Memory B cell (primary cell): Measurements from ENCODE around the gene KIAA1143.

Experiments used
- ATAC-seq: fragments of 150-1000 bp; cut with Tn5 transposase; 2 replicates; pipeline ENCODE4 v1.10.0; 2021; ENCODE audit warnings: low read depth, mild to moderate bottlenecking, moderate library complexity
- DNase-seq, 2 donors: peaks; one replicate each; pipeline ENCODE4 v3.0.0; 2022; ENCODE audit warnings: low spot score in 2 of 2
- H3K27ac Mint-ChIP-seq: one replicate; pipeline ENCODE4 v1.8.0; 2022; ENCODE audit warnings: mild to moderate bottlenecking, moderate library complexity, mixed read lengths
- H3K27me3 Mint-ChIP-seq: one replicate; pipeline ENCODE4 v1.8.0; 2022; ENCODE audit warnings: mixed read lengths
- H3K36me3 Mint-ChIP-seq: one replicate; pipeline ENCODE4 v1.8.0; 2022; ENCODE audit warnings: mild to moderate bottlenecking, mixed read lengths
- H3K4me1 Mint-ChIP-seq: one replicate; pipeline ENCODE4 v1.8.0; 2022; ENCODE audit warnings: mixed read lengths
- H3K4me3 Mint-ChIP-seq: one replicate; pipeline ENCODE4 v1.8.0; 2022; ENCODE audit warnings: mild to moderate bottlenecking, moderate library complexity, mixed read lengths
- H3K9me3 Mint-ChIP-seq: one replicate; pipeline ENCODE4 v1.8.0; 2022; ENCODE audit warnings: mixed read lengths

The KIAA1143 gene

GRCh38 chr3:44761424-44762169 is at the start of gene KIAA1143, which contains the start of gene KIF15:
Gene KIAA1143, minus strand, starts transcription at chr3:44761619. Its CDS starts 17 bp downstream, at chr3:44761602.
Gene KIF15, plus strand, starts transcription at chr3:44761794. Its CDS starts 72 bp downstream, at chr3:44761866.
- peak within 1 kb of the TSS; percentile 83 for H3K27ac Mint-ChIP-seq
- H3K36me3 Mint-ChIP-seq, result peaks cover 17% of the 10 kb centered on the region
- H3K27me3 Mint-ChIP-seq, result no peaks in the 10 kb centered on the region
- peak; percentile 99 for ATAC-seq
- peaks cover 3% of the 10 kb centered on the region for H3K9me3 Mint-ChIP-seq
- peaks cover 13% of the 10 kb centered on the region for H3K4me1 Mint-ChIP-seq
- H3K4me3 Mint-ChIP-seq, result peak within 1 kb of the TSS; percentile 89
- DNase-seq, result peak; percentile 96

DNA sequence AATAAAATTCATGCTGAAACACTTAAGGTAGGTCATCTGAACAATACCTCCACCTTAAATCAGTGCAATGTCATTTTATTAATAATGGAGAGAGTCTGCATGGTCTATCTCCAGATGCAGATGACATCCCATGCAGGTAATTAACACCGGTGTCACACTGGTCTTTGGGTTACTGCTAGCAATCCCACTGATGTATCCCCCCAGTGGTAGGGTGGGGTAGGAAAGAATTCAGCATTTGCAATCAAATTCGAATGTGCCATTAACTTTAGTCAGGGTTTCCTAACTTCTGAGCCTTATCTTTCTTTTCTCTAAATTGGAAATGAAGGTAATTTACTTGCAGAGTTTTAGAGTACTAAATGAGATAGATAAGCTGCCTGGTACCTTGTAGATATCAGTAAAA is 44.5 kb upstream of the KIAA1143 start:
- Mint-ChIP-seq H3K9me3 (peaks cover 1% of the 10 kb centered on the region), H3K4me3 (no peak overlapping the region), H3K27ac (no peak overlapping the region), H3K36me3 (no peaks in the 10 kb centered on the region), H3K27me3 (no peaks in the 10 kb centered on the region), H3K4me1 (no peaks in the 10 kb centered on the region)
- ATAC-seq (no peak), DNase-seq (no peak)

DNA sequence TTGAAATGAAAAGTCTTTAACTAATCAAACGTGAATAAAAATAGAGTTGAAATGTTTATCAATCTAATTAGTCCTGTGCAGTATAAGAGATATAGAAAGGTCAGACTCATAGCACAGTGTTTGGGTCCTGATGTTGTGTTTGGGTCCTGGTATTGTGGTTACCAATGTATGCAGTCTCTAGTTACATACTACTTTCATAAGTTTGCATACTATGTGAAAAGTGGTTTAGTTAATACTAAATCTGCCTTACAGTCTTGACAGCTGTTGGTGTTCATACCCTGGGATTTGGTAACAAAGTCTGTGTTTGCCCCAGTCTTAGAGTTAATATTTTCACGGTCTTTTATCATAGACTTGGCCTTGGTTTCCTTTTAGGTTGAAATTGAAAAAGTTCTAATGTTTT is 41.9 kb upstream of the KIAA1143 start:
- no peaks in the 10 kb centered on the region for H3K27me3 Mint-ChIP-seq
- no peak overlapping the region for H3K27ac Mint-ChIP-seq
- no peak for DNase-seq
- H3K9me3 Mint-ChIP-seq, result no peaks in the 10 kb centered on the region
- no peaks in the 10 kb centered on the region for H3K4me1 Mint-ChIP-seq
- no peak overlapping the region for H3K4me3 Mint-ChIP-seq
- H3K36me3 Mint-ChIP-seq, result no peaks in the 10 kb centered on the region
- no peak for ATAC-seq

DNA sequence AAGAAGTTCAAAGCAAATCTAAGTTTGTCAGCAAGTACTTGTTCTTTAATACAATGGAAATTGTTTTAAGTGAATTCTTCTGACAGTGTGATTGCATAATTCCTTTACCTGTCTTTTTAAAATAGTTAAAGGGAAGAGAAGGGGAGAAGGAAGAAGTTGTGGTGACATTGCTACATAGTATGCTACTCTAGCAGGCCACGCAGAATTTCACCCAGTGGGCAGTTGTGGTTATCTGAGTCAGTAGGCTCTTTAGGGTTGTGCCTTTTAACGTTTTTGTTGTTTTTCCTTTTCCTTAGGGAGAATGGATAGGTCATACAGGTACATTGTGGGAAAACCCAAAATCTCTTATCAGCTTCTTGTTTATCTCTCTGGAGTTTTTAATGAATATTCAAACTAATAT is 40.6 kb upstream of the KIAA1143 start:
- Mint-ChIP-seq H3K27me3 (no peaks in the 10 kb centered on the region), H3K4me3 (no peak overlapping the region), H3K27ac (no peak overlapping the region), H3K36me3 (no peaks in the 10 kb centered on the region), H3K9me3 (no peaks in the 10 kb centered on the region), H3K4me1 (no peaks in the 10 kb centered on the region)
- no peak for DNase-seq
- no peak for ATAC-seq

GRCh38 chr3:44795197-44795596 is 33.8 kb upstream of the KIAA1143 start:
- Mint-ChIP-seq H3K27me3 (no peaks in the 10 kb centered on the region), H3K9me3 (no peaks in the 10 kb centered on the region), H3K27ac (no peak overlapping the region), H3K4me3 (no peak overlapping the region), H3K4me1 (no peaks in the 10 kb centered on the region), H3K36me3 (peaks cover 6% of the 10 kb centered on the region)
- no peak for DNase-seq
- no peak for ATAC-seq

GRCh38 chr3:44782891-44783290 is 21.5 kb upstream of the KIAA1143 start:
- no peaks in the 10 kb centered on the region for H3K4me1 Mint-ChIP-seq
- no peak overlapping the region for H3K4me3 Mint-ChIP-seq
- H3K27me3 Mint-ChIP-seq, result no peaks in the 10 kb centered on the region
- no peak overlapping the region for H3K27ac Mint-ChIP-seq
- peaks cover 3% of the 10 kb centered on the region for H3K36me3 Mint-ChIP-seq
- no peak for DNase-seq
- no peak for ATAC-seq
- H3K9me3 Mint-ChIP-seq, result no peaks in the 10 kb centered on the region

GRCh38 chr3:44772099-44772442 is 10.7 kb upstream of the KIAA1143 start:
- DNase-seq, result no peak
- H3K4me3 Mint-ChIP-seq, result no peak overlapping the region
- peaks cover 16% of the 10 kb centered on the region for H3K36me3 Mint-ChIP-seq
- ATAC-seq, result no peak
- no peaks in the 10 kb centered on the region for H3K4me1 Mint-ChIP-seq
- H3K27me3 Mint-ChIP-seq, result no peaks in the 10 kb centered on the region
- peaks cover 9% of the 10 kb centered on the region for H3K9me3 Mint-ChIP-seq
- no peak overlapping the region for H3K27ac Mint-ChIP-seq

DNA sequence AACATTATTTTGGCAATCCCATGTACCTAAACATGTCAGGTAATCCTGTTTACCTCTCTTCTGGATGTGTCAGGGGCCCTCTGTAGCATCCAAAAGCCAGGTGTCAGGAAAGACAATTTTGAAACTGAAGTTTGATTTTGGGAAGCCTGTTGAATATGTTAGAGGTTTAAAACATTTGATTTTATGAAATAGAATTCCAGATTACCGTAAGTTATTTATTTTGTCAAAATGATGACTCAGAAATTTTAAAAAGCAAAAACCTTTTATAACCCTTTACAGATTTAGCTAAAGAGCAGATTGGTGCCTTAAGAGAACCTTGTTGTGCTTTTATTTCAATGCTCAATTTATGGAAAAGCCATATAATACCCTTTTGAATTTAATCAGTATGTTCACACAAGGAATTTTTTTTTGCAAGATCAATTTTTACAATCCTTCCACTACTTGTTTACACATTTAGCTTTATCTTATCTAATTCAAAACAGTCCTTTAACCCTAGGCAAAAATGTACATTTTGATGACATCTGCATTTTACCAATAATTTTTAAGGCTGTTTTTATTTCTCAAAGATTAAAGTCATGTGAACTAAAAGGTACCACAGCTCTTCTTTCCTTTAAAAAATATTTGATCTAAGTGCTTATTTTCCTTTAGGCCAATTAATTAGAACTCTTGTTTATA is 10.1 kb upstream of the KIAA1143 start:
- no peak overlapping the region for H3K27ac Mint-ChIP-seq
- DNase-seq (no peak), ATAC-seq (no peak)
- H3K9me3 Mint-ChIP-seq, result peaks cover 9% of the 10 kb centered on the region
- no peaks in the 10 kb centered on the region for H3K4me1 Mint-ChIP-seq
- no peak overlapping the region for H3K4me3 Mint-ChIP-seq
- H3K36me3 Mint-ChIP-seq, result peaks cover 17% of the 10 kb centered on the region
- no peaks in the 10 kb centered on the region for H3K27me3 Mint-ChIP-seq

- no peaks in the 10 kb centered on the region for H3K27me3 Mint-ChIP-seq
- no peak overlapping the region for H3K4me3 Mint-ChIP-seq
- no peak overlapping the region for H3K27ac Mint-ChIP-seq
- ATAC-seq (no peak), DNase-seq (no peak)
- H3K4me1 Mint-ChIP-seq, result peaks cover 9% of the 10 kb centered on the region
- H3K9me3 Mint-ChIP-seq, result no peaks in the 10 kb centered on the region
- peaks cover 7% of the 10 kb centered on the region for H3K36me3 Mint-ChIP-seq
Measured at GRCh38 chr3:44764248-44764647, 2.8 kb upstream of the KIAA1143 start.

DNA sequence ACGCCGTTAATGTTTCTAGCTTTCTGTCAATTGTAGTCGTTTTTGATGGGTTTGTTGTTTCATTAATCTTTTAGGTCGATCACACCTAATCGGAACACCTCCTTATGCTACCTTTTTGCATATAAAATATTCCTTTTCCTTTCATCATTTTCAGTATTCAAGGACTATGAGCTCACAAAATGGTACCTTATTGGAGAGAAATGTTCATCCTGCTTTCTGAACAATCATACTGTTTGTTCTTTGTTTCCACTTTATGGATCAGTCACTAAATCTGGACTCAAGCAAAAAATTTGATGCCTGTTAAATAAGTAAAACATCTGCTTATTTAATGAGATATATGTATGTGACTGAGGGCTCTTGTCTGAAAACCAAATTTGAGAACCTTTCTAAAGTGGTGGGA is 1.3 kb upstream of the KIAA1143 start:
- no peak overlapping the region for H3K27ac Mint-ChIP-seq
- H3K9me3 Mint-ChIP-seq, result no peaks in the 10 kb centered on the region
- DNase-seq (no peak), ATAC-seq (no peak)
- H3K36me3 Mint-ChIP-seq, result peaks cover 14% of the 10 kb centered on the region
- peaks cover 9% of the 10 kb centered on the region for H3K4me1 Mint-ChIP-seq
- H3K27me3 Mint-ChIP-seq, result no peaks in the 10 kb centered on the region
- H3K4me3 Mint-ChIP-seq, result peak overlapping the region; percentile 89

DNA sequence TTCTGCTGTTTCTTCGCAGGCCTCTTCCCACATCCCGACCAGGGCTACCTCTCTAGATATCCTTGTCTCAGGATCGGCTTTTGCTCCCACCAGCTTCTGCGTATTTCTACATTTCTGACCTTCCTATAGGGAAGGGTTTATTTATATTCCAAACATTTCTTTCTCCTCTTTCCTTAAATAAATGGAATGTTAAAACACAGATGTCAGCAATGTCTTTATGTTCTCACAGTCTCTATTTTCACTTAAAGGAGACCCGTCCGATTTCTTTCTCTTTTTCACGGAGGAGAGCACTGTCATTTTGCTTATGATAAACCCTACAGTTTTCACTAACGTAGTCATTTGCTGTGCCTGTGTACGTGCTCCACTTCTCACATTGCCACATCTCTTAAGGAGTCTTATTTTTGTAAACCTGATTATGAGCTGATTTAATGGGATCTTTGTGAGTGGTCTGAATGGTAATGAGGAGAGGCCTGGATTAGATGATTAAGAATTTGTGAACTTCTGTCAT is 805 bp upstream of the KIAA1143 start:
- peaks cover 17% of the 10 kb centered on the region for H3K36me3 Mint-ChIP-seq
- no peak for ATAC-seq
- peaks cover 11% of the 10 kb centered on the region for H3K4me1 Mint-ChIP-seq
- peaks cover 1% of the 10 kb centered on the region for H3K9me3 Mint-ChIP-seq
- H3K27ac Mint-ChIP-seq, result no peak overlapping the region
- peak overlapping the region; percentile 89 for H3K4me3 Mint-ChIP-seq
- H3K27me3 Mint-ChIP-seq, result no peaks in the 10 kb centered on the region
- no peak for DNase-seq

GRCh38 chr3:44761101-44761423 is 357 bp downstream of the KIAA1143 start:
- peak overlapping the region; percentile 89 for H3K4me3 Mint-ChIP-seq
- peaks cover 13% of the 10 kb centered on the region for H3K4me1 Mint-ChIP-seq
- no peaks in the 10 kb centered on the region for H3K27me3 Mint-ChIP-seq
- ATAC-seq, result peak; percentile 8
- no peak for DNase-seq
- H3K9me3 Mint-ChIP-seq, result peaks cover 3% of the 10 kb centered on the region
- H3K36me3 Mint-ChIP-seq, result peaks cover 19% of the 10 kb centered on the region
- H3K27ac Mint-ChIP-seq, result peak overlapping the region; percentile 83

DNA sequence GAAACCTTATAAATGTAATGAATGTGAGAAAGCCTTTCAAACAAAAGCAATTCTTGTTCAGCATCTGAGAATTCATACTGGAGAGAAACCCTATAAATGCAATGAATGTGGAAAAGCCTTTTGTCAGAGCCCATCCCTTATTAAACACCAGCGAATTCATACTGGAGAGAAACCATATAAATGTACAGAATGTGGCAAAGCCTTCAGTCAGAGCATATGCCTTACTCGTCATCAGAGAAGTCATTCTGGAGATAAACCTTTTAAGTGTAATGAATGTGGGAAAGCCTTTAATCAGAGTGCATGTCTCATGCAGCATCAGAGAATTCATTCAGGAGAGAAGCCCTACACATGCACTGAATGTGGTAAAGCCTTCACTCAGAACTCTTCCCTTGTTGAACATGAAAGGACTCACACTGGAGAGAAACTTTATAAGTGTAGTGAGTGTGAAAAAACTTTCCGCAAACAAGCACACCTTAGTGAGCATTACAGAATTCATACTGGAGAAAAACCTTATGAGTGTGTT is 26.7 kb downstream of the KIAA1143 start:
- no peak overlapping the region for H3K27ac Mint-ChIP-seq
- no peak for ATAC-seq
- no peaks in the 10 kb centered on the region for H3K27me3 Mint-ChIP-seq
- peaks cover 45% of the 10 kb centered on the region for H3K36me3 Mint-ChIP-seq
- peaks cover 32% of the 10 kb centered on the region for H3K9me3 Mint-ChIP-seq
- no peak for DNase-seq
- no peak overlapping the region for H3K4me3 Mint-ChIP-seq
- peaks cover 5% of the 10 kb centered on the region for H3K4me1 Mint-ChIP-seq

DNA sequence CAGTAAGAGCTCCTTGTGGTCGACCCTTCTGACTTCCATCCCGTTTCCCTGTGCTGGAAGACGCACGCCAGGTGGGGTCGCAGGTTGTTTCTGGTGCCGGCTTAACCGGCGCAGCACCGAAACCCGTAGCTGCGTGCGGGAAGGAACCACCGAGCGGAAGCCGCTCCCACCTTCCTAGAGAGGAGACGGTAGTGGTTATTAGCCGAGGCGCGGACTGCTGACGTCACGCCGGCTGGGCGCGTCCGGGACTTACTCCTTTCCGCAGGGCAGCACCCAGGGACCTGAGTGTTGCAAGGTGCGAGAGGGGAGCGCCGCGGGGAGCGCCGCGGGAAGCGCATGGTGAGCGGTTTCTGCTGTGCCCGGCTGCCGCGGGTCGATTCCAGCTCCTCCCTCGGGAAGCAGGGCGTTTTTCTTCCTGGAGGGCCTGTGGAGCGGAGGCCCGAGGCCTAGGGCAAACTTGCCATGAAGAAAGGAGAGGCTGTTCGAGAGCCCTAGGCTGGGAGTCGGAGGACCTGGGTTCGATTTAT is 32.0 kb downstream of the KIAA1143 start, which contains the start of gene ZNF501:
TSS of gene ZNF501 (plus strand) at position 252 of the 527 bp plus-strand sequence. CDS start 4,787 bp downstream, outside the sequence.
- peak; percentile 99 for ATAC-seq
- peaks cover 7% of the 10 kb centered on the region for H3K4me1 Mint-ChIP-seq
- peaks cover 40% of the 10 kb centered on the region for H3K36me3 Mint-ChIP-seq
- peak within 1 kb of the TSS; percentile 94 for H3K4me3 Mint-ChIP-seq
- peaks cover 29% of the 10 kb centered on the region for H3K9me3 Mint-ChIP-seq
- peak within 1 kb of the TSS; percentile 88 for H3K27ac Mint-ChIP-seq
- no peaks in the 10 kb centered on the region for H3K27me3 Mint-ChIP-seq
- DNase-seq, result peak; percentile 69 to 70
